CD4-positive, alpha-beta T cell treated with Interleukin-6 for 4 hours (primary cell): ENCODE data around the gene PM20D2.

Experiments
- DNase-seq: peaks from one replicate; pipeline ENCODE4 v3.0.0-alpha.2; 2020; ENCODE audit warnings: mixed read lengths

The PM20D2 gene

GRCh38 chr6:89145091-89145955 lies 532 bp upstream of the PM20D2 start:
- peak; percentile 29 for DNase-seq

GRCh38 chr6:89146718-89147700 lies 1.2 kb downstream of the PM20D2 start:
- DNase-seq = peak; percentile 34

- no peak for DNase-seq
Measured at GRCh38 chr6:89148016-89148750, 2.3 kb downstream of the PM20D2 start.

GRCh38 chr6:89154131-89154530 lies 8.3 kb downstream of the PM20D2 start:
- no peak for DNase-seq

GRCh38 chr6:89160331-89161092 lies 14.7 kb downstream of the PM20D2 start:
- no peak for DNase-seq

- no peak for DNase-seq
Measured at GRCh38 chr6:89161326-89162046, 15.6 kb downstream of the PM20D2 start.

- DNase-seq = no peak
Measured at GRCh38 chr6:89162047-89162371, 16.2 kb downstream of the PM20D2 start.

GRCh38 chr6:89172131-89172530 lies 26.3 kb downstream of the PM20D2 start:
- no peak for DNase-seq

GRCh38 chr6:89173634-89174033 lies 27.8 kb downstream of the PM20D2 start:
- DNase-seq = no peak

- no peak for DNase-seq
Measured at GRCh38 chr6:89180112-89180511, 34.3 kb downstream of the PM20D2 start.

- no peak for DNase-seq
Measured at GRCh38 chr6:89180971-89181370, 35.1 kb downstream of the PM20D2 start.

- no peak for DNase-seq
Measured at GRCh38 chr6:89183294-89183693, 37.4 kb downstream of the PM20D2 start.

GRCh38 chr6:89184344-89184743 lies 38.5 kb downstream of the PM20D2 start:
- DNase-seq = no peak

- DNase-seq = no peak
Measured at GRCh38 chr6:89186762-89187161, 40.9 kb downstream of the PM20D2 start.

GRCh38 chr6:89187504-89187903 lies 41.6 kb downstream of the PM20D2 start:
- DNase-seq = no peak

- DNase-seq = no peak
Measured at GRCh38 chr6:89190741-89191140, 44.9 kb downstream of the PM20D2 start.

GRCh38 chr6:89194559-89194958 lies 48.7 kb downstream of the PM20D2 start:
- DNase-seq = no peak

- DNase-seq = no peak
Measured at GRCh38 chr6:89197141-89197540, 51.3 kb downstream of the PM20D2 start.

- DNase-seq = no peak
Measured at GRCh38 chr6:89198235-89198634, 52.4 kb downstream of the PM20D2 start.

GRCh38 chr6:89199579-89199978 lies 53.7 kb downstream of the PM20D2 start:
- no peak for DNase-seq

- DNase-seq = no peak
Measured at GRCh38 chr6:89200706-89201215, 54.9 kb downstream of the PM20D2 start.
